HG03575 (cell line): ENCODE results near the gene BOD1.

Experiments
- ATAC-seq: cut with Tn5 transposase; IDR thresholded peaks from one replicate; pipeline ENCODE4 v1.9.1; 2021; ENCODE audit not compliant: unreplicated experiment, insufficient number of reproducible peaks, low FRiP score; ENCODE audit errors: extremely low read depth

BOD1 gene

DNA sequence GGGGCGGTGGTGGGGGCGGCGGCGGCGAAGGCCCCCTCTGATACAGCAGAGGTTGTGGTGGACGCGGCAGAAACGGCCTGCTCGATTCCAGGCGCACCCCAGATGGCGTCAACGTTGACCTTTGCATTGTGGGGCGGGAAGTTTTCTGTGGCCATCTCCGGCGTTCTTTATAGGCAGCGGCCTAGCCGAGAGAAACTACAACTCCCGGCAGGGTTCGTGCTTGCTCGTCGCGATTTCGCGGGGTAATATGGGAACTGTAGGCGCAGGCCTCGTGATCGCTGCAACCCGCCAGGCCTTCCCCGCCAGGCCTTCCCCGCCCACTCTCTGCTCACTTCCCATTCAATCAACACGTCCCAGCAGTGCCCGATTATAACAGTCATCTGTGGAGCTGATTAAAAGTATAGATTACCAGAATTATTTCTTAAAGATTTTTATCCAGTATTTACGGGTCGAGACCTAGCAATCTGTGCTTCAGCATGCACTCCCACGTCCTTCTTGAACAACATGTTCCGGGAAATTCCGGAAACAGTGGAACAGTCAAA, at the start of gene BOD1:
Gene BOD1 (minus strand): TSS at position 74 of the 542 bp plus-strand sequence. CDS start 214 bp downstream, outside the sequence.
- peak; percentile 95 for ATAC-seq

DNA sequence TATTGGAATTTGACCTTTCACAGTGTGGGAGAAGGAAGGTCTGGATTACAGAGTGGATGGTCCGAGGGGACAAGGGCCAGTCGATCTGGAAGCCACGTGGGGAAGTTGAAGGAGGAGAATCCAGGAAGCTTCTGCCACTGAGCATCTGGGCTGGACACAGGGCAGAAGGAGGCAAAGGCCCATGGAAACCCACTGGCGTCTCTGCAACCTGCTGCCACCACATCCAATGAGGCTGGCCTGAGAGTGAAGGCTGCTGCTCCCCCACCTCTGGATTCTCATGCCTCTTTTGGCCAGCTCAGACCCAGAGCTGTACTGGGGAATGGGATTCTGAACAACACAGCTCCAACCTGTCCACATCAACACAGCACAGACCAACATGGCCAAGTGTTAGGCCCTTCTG, 48.9 kb upstream of the BOD1 start:
- no peak for ATAC-seq

- no peak for ATAC-seq
Measured at GRCh38 chr5:173664154-173664526, 47.7 kb upstream of the BOD1 start.

DNA sequence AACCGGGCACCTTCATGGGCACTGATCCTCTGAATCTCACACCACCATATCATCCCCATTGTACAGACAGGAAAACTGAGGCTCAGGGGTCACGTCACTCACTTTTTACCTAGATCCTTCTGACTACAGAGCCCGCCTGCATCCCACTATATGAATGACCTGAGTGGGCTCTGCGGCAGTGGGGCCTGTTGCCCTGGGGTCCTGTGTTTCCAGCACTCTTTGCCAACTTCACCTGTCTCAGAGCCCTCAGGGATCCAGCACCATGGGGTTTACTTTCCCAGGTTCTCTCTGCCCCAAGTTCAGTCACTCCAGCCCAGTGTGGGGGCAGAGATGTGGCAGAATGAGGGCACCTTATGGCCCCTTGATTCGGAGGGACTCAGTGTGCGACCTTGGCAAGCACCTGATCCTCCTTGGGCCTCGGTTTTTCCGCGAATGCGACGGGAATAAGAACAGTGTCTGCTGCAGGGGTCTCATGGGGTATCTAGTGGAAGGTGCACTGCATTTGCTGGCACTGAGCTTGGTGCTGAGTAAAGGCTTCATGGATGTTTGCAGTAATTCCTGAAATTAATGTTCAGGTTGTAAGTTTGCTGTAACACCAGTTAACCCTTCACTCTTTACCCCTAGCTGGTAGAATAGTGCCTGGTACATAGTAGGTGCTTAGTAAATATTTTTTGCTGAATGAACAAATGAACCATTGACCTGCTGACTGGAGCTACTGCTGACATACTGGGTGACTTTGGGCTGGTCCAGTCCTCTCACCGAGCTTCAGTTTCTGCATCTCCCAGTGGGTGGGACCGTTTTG, 47.1 kb upstream of the BOD1 start:
- ATAC-seq, result no peak

GRCh38 chr5:173662581-173663351, 46.3 kb upstream of the BOD1 start:
- ATAC-seq, result no peak

GRCh38 chr5:173660481-173661280, 44.2 kb upstream of the BOD1 start:
- no peak for ATAC-seq

DNA sequence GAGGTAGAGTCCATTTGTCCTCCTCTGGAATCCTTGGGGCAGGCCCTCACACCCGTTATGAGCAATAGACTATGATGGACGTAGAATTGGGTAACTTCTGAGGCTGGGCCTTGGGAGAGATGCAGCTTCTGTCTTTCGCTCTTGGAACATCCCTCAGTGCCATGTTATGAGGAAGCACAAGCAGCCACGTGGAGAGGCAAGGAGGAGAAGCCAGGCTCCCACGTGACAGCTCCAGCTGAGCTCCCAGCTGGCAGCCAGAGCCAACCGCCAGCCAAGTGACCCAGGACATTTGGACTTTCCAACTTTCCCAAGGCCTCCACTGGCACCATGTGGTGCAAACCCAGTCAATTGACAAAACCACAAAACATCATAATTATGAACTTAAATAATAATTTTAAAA, 43.0 kb upstream of the BOD1 start:
- ATAC-seq, result no peak

DNA sequence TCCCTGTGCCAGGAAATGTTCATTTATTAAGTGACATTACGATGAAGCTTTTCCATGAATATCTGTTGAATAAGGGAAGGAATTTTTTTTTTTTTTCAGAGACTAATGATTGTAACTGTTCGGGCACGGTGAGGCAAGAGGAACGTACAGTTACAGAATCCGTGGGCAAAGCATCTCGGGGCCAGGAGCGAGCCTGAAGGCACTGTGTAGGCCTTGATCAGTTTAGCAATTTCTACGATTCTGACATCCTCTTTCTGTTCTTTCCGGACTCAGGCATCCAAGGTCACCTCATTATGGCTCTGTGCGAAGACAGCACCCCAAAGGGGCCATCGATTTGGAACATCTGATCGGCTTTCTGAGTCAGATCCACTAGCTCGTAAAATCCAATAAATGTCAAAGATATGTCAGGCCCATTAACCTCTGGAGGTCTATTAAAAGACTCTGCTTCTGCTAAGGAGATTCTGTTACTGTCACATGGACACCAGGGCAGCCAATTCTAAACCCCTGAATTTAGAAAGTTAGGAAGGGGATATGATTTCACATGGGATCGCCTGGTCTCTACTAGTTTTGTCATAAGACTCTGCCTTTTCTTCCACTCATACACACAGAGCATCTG, 41.4 kb upstream of the BOD1 start:
- ATAC-seq, result no peak

DNA sequence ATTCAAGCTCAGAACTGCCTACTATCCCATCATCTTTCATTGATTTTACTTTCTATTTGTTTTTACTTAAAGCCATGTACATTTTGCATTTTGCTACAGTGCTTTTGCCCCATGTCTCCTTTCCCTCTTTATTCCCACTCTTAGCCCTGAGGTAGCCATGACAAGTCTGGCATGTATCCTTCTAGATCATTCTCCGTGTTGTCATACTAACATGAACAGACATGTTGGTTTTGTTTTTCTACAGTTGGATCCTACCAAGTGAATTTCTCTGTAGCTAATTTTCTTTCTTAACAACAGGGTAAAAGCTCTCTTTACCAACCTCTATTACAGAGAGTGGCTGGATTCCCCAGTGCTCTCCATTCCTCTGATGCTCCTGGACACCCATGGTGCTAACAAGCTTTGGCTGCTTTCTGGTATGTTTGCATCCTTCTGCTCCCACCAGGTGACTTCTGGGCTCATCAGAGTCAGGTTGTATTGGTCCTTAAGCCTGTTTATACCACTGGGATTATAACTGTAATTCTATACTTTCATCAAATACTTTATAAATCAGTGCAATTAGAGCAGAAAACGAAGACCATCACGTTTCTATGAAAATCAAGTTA, 38.8 kb upstream of the BOD1 start:
- ATAC-seq, result no peak

DNA sequence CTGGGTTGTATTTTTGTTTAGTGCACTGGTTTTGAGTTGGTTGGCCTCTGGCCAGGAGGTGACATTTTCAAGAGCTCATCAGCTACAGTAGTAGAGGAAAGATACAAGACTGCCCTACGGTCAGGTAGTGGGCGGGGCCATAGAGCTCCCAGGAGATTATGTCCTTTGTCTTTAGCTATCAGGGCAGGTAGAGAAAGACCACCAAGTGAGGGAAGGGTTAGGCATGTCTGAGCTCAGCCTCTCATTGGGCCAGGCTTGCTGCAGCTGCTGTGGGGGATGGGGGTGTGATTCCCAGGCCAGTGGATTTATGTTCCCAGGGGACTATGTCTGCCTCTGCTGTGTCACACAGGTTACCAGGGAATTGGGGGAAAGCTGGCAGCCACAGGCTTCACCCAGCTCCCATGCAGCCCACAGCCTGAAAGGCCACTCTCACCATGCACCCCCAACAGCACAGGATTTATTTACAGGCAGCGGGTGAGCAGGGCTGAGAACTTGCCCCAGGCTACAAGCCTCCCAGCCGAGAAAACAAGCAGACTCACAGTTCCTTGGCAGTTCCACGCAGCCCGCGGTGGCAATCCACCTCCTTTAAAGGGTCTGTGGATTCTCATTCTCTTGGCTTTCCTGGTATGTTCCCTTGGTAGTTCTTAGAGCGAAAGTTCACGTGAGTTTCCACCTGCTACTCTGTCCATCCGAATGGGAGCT, 37.5 kb upstream of the BOD1 start:
- no peak for ATAC-seq

- ATAC-seq, result no peak
Measured at GRCh38 chr5:173648308-173648866, 31.9 kb upstream of the BOD1 start.

GRCh38 chr5:173646692-173647091, 30.2 kb upstream of the BOD1 start:
- ATAC-seq, result no peak

GRCh38 chr5:173645890-173646574, 29.6 kb upstream of the BOD1 start:
- ATAC-seq, result no peak

GRCh38 chr5:173645437-173645807, 29.0 kb upstream of the BOD1 start:
- no peak for ATAC-seq

DNA sequence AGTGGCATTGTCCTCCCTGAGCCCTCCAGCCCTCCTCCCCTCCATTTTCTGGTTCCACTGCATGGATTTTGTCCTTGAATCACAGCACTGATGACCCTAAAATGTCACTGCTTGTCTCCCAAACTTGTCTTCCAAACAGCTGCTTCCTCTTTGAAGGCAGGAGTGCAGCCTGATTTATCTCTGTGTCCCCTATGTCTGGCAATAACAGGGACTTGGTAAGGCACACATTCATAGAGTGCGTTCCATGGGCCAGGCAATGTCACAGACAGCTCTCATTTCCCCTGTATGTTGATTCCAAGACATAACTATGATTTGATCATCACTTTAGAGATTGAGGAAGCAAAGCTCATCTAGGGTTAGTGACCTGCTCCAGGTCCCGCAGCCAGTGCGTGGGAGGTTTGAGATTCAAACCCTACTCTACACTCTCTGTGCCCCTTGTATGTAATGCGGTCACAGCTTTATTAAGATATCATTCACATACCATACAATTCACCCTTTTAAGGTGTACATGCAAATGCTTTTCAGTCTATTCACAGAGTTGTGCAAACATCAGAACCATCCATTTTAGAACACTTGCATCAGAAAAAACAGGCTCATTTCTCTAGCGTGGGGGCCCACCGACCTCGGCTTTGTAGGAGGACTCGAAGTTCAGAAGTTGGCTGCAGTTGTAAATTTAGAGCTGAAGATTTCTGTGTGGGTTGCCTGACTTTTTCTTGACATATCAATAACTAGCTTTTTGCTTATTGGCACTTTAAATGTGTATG, 28.4 kb upstream of the BOD1 start:
- ATAC-seq, result no peak

DNA sequence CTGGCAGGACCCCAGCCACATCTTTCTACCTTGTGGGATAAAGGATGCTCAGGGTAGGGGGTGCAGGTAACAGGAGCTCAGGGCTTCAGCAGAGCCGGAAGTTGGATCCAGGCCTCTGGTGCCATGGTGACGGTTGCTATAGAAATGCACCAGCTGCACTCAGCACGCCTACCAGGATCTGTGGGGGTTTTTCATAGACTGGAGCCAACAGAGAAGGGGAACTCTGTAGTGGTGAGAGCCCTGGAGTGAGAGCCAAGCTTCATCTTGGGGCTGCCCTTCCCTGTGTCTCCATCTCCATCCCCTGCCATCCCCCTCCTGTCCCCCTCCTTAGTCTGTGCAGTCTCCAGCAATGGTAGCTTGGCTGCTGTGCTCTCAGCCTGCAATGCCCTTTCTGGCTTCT, 27.5 kb upstream of the BOD1 start:
- ATAC-seq, result no peak
